Liver (tissue), 3 donors: ENCODE data around the gene CELF2.

ENCODE experiments used
- ATF3 ChIP-seq: IDR thresholded peaks from 2 replicates; pipeline ENCODE4 v1.6.1; 2016; ENCODE audit warnings: antibody characterized with exemption
- CTCF ChIP-seq: fragments of 150-350 bp; IDR thresholded peaks from 2 replicates; pipeline ENCODE4 v1.5.1; 2017; ENCODE audit warnings: improper control_type of control experiment, low read depth, low read length; ENCODE audit not compliant: missing input control
- GABPA ChIP-seq, 2 donors: IDR thresholded peaks in 1 of 2; conservative IDR thresholded peaks in 1 of 2; 2 replicates each; pipeline ENCODE4 v1.6.1; 2016; ENCODE audit warnings: antibody characterized with exemption in 2 of 2, mild to moderate bottlenecking in 1 of 2, moderate library complexity in 1 of 2
- MAX ChIP-seq: IDR thresholded peaks from 2 replicates; pipeline ENCODE4 v1.6.1; 2016; ENCODE audit warnings: antibody characterized with exemption
- RAD21 ChIP-seq, 2 donors: IDR thresholded peaks; 2 replicates each; pipeline ENCODE4 v1.6.1; 2016; ENCODE audit warnings: antibody characterized with exemption in 2 of 2, mild to moderate bottlenecking in 2 of 2
- REST ChIP-seq: IDR thresholded peaks from 2 replicates; pipeline ENCODE4 v1.6.1; 2016; ENCODE audit warnings: antibody characterized with exemption, mild to moderate bottlenecking
- ZBTB33 ChIP-seq: IDR thresholded peaks from 2 replicates; pipeline ENCODE4 v1.6.1; 2016; ENCODE audit warnings: antibody characterized with exemption
- donor health status: healthy.
- donor health status: healthy.

- TF ChIP-seq RAD21 (IDR thresholded peaks at IDR 0.05) (no peak), CTCF (no peak), GABPA (IDR thresholded peaks at IDR 0.05 in 1 of 2, conservative IDR thresholded peaks at IDR 0.05 in 1 of 2) (no peak), REST (no peak), MAX (no peak), ATF3 (no peak), ZBTB33 (no peak)
Observed at GRCh38 chr10:11166550-11166949, 148.9 kb downstream of the CELF2 start.
